A673 (cell line): ENCODE results near the gene AGAP2. TPM values are rescaled to one million over a fixed set of nuclear protein-coding genes. Genes with fewer than 3 reads are reported as not detected.

Source experiments
- BruUV-seq: library from RNA; stranded (reverse); fragments of 400-500 nt; replicated peaks from 2 replicates; lab custom pipeline; 2021; lab: Mats Ljungman, UMichigan
- CTCF ChIA-PET: fragments of 300-600 bp; sonication (Branson Sonifier 250); formaldehyde crosslinking; loops from one replicate; lab custom pipeline; 2022; ENCODE audit warnings: antibody characterized with exemption; lab: Charles Lee
- POLR2A ChIA-PET: fragments of 300-600 bp; sonication (Branson Sonifier 250); formaldehyde crosslinking; loops from one replicate; lab custom pipeline; 2022; ENCODE audit warnings: antibody characterized with exemption; ENCODE audit not compliant: low non-redundant PET; lab: Charles Lee
- DNase-seq: peaks from one replicate; pipeline ENCODE4 v3.0.0-alpha.2; 2015; ENCODE audit warnings: low spot score
- H3K27ac ChIP-seq: fragments of 200-600 bp; sonication (generic); 2 replicates; pipeline ENCODE4 v1.5.1; 2016; ENCODE audit warnings: mixed run types, low read depth, mild to moderate bottlenecking, mixed read lengths, antibody characterized with exemption, low read length; ENCODE audit not compliant: poor library complexity, severe bottlenecking
- H3K27me3 ChIP-seq: fragments of 200-600 bp; sonication (generic); replicated peaks from 2 replicates; pipeline ENCODE4 v1.6.1; 2017; ENCODE audit warnings: mixed run types, low read depth, mild to moderate bottlenecking, mixed read lengths, antibody characterized with exemption, low read length; ENCODE audit not compliant: insufficient read depth, poor library complexity
- H3K36me3 ChIP-seq: fragments of 200-600 bp; sonication (generic); 2 replicates; pipeline ENCODE4 v1.6.1; 2016; ENCODE audit warnings: mixed run types, mild to moderate bottlenecking, mixed read lengths, antibody characterized with exemption, low read length; ENCODE audit not compliant: insufficient read depth, poor library complexity, severe bottlenecking
- H3K4me1 ChIP-seq: fragments of 200-600 bp; sonication (generic); 2 replicates; pipeline ENCODE4 v1.6.1; 2017; ENCODE audit warnings: mixed run types, mild to moderate bottlenecking, mixed read lengths, antibody characterized with exemption, low read length; ENCODE audit not compliant: insufficient read depth, poor library complexity, severe bottlenecking
- H3K4me3 ChIP-seq: fragments of 200-600 bp; sonication (generic); 2 replicates; pipeline ENCODE4 v1.5.1; 2016; ENCODE audit warnings: low read depth, mixed run types, mild to moderate bottlenecking, mixed read lengths, low read length; ENCODE audit not compliant: poor library complexity, severe bottlenecking
- H3K9me3 ChIP-seq: fragments of 200-600 bp; sonication (generic); 2 replicates; pipeline ENCODE4 v1.6.1; 2016; ENCODE audit warnings: mixed run types, low read depth, mild to moderate bottlenecking, mixed read lengths, antibody characterized with exemption, low read length; ENCODE audit not compliant: poor library complexity, severe bottlenecking
- CTCF ChIP-seq: fragments of 300-800, 200-600 bp; sonication (generic); conservative IDR thresholded peaks from 2 replicates; pipeline ENCODE4 v1.5.1; 2017; ENCODE audit warnings: low read depth, mild to moderate bottlenecking, antibody characterized with exemption, low read length, moderate library complexity, mixed read lengths
- EZH2 ChIP-seq: fragments of 200-600 bp; sonication (generic); IDR thresholded peaks from 2 replicates; pipeline ENCODE4 v1.6.1; 2017; ENCODE audit warnings: borderline replicate concordance, low read depth, mild to moderate bottlenecking, mixed read lengths, antibody characterized with exemption, low read length; ENCODE audit not compliant: poor library complexity, severe bottlenecking
- intact Hi-C: fragments of 100-400 bp; cut with micrococcal nuclease; formaldehyde crosslinking; loops from one replicate; pipeline ENCODE4 v1.10.0; 2022; ENCODE audit not compliant: unreplicated experiment
- total RNA-seq: library from RNA; stranded (reverse); gene quantifications from 2 replicates; pipeline ENCODE4 v1.2.3, GENCODE V29; 2021

The AGAP2 gene
- total RNA-seq, 1 experiment from 2014 or later = 4.0 TPM

GRCh38 chr12:57767305-57767698, 28.8 kb upstream of the AGAP2 start:
- ChIA-PET CTCF (interaction anchor here (0.9 to 2.2 kb wide), 2 partner anchors 11 kb away, joined by 3 to 10 read pairs; no protein-coding TSS in a partner anchor), POLR2A (interaction anchor here (0.5 kb wide), 1 partner anchor 8 kb away, joined by 8 read pairs; no protein-coding TSS in a partner anchor)
- Histone ChIP-seq H3K27me3 (peaks cover 30% of the 10 kb centered on the region), H3K4me1 (peaks cover 31% of the 10 kb centered on the region), H3K27ac (no peak overlapping the region), H3K4me3 (no peak overlapping the region), H3K9me3 (no peaks in the 10 kb centered on the region), H3K36me3 (peaks cover 6% of the 10 kb centered on the region)
- intact Hi-C loops = no loop called here
- no TSS peak for BruUV-seq
- TF ChIP-seq CTCF (no peak), EZH2 (no peak)
- no peak for DNase-seq

- intact Hi-C loops = no loop called here
- Histone ChIP-seq H3K27me3 (peaks cover 30% of the 10 kb centered on the region), H3K4me1 (peaks cover 31% of the 10 kb centered on the region), H3K27ac (no peak within 1 kb of the TSS), H3K36me3 (peaks cover 6% of the 10 kb centered on the region), H3K9me3 (no peaks in the 10 kb centered on the region), H3K4me3 (peak within 1 kb of the TSS; percentile 40)
- TF ChIP-seq EZH2 = no peak
- no peak for TF ChIP-seq CTCF
- CTCF ChIA-PET = interaction anchor here (2.2 kb wide), 1 partner anchor 10 kb away, joined by 10 read pairs; no protein-coding TSS in a partner anchor
- no TSS peak for BruUV-seq
- POLR2A ChIA-PET = interaction anchor here (0.5 kb wide), 1 partner anchor 9 kb away, joined by 8 read pairs; no protein-coding TSS in a partner anchor
- peak; percentile 84 for DNase-seq
Measured at GRCh38 chr12:57766464-57767304, 28.1 kb upstream of the AGAP2 start, which contains the start of gene CYP27B1. CYP27B1 (minus strand) TSS chr12:57767078; CDS start chr12:57767041, 37 bp downstream.

GRCh38 chr12:57765698-57766463, 27.3 kb upstream of the AGAP2 start:
- ChIA-PET CTCF (interaction anchor here (2.2 kb wide), 1 partner anchor 9 kb away, joined by 10 read pairs; no protein-coding TSS in a partner anchor), POLR2A (no interaction called here)
- peaks cover 6% of the 10 kb centered on the region for H3K36me3 ChIP-seq
- H3K4me3 ChIP-seq = peak overlapping the region; percentile 40
- intact Hi-C loops = no loop called here
- BruUV-seq = no TSS peak
- peaks cover 30% of the 10 kb centered on the region for H3K27me3 ChIP-seq
- H3K27ac ChIP-seq = no peak overlapping the region
- peaks cover 31% of the 10 kb centered on the region for H3K4me1 ChIP-seq
- DNase-seq = no peak
- no peaks in the 10 kb centered on the region for H3K9me3 ChIP-seq
- TF ChIP-seq CTCF = no peak
- peak; percentile 31 for TF ChIP-seq EZH2
